ENCODE measurements around the gene INIP.
A peak's percentile ranks its signal among the peaks of the same experiment; 100 is the strongest.

GRCh38 chr9:112747094-112747493 is 29.2 kb upstream of the INIP start:
- no peak for TF ChIP-seq ZNF121 (CRISPR knock-in tag; IDR thresholded peaks at IDR 0.05)
- TF ChIP-seq NBN (conservative IDR thresholded peaks at IDR 0.05), result no peak
- TF ChIP-seq GABPA (IDR thresholded peaks at IDR 0.05; ENCODE audit: low read depth, low read length), result no peak
- TF ChIP-seq GABPA (CRISPR knock-in tag; IDR thresholded peaks at IDR 0.05; ENCODE audit: low read depth), result no peak
- TF ChIP-seq ESRRA (CRISPR knock-in tag; IDR thresholded peaks at IDR 0.05; ENCODE audit: low read depth), result no peak
- no peak for TF ChIP-seq HCFC1 (IDR thresholded peaks at IDR 0.05; ENCODE audit: low read depth, low read length)
- TF ChIP-seq HES4 (CRISPR knock-in tag; IDR thresholded peaks at IDR 0.05; ENCODE audit: borderline replicate concordance), result no peak
- TF ChIP-seq ZNF557 (CRISPR knock-in tag; IDR thresholded peaks at IDR 0.05), result no peak
- TF ChIP-seq MAX (IDR thresholded peaks at IDR 0.05), result peak; percentile 66
- TF ChIP-seq, protein P1, sequence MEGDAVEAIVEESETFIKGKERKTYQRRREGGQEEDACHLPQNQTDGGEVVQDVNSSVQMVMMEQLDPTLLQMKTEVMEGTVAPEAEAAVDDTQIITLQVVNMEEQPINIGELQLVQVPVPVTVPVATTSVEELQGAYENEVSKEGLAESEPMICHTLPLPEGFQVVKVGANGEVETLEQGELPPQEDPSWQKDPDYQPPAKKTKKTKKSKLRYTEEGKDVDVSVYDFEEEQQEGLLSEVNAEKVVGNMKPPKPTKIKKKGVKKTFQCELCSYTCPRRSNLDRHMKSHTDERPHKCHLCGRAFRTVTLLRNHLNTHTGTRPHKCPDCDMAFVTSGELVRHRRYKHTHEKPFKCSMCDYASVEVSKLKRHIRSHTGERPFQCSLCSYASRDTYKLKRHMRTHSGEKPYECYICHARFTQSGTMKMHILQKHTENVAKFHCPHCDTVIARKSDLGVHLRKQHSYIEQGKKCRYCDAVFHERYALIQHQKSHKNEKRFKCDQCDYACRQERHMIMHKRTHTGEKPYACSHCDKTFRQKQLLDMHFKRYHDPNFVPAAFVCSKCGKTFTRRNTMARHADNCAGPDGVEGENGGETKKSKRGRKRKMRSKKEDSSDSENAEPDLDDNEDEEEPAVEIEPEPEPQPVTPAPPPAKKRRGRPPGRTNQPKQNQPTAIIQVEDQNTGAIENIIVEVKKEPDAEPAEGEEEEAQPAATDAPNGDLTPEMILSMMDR (CRISPR knock-in tag; IDR thresholded peaks at IDR 0.05), result no peak
- TF ChIP-seq BCLAF1 (IDR thresholded peaks at IDR 0.05), result no peak
- TF ChIP-seq POLR2A (IDR thresholded peaks at IDR 0.05; ENCODE audit: insufficient read depth in 1 of 2, low read depth in 2 of 2, low read length in 2 of 2), result no peak
- TF ChIP-seq FOXA3 (CRISPR knock-in tag; IDR thresholded peaks at IDR 0.05), result 0 out of 2 replicates have a peak, but pooled peaks have one; percentile 17
- 0 out of 2 replicates have a peak, but pooled peaks have one; percentile 31 for TF ChIP-seq UBTF (CRISPR knock-in tag; IDR thresholded peaks at IDR 0.05)
- TF ChIP-seq HHEX (CRISPR knock-in tag; IDR thresholded peaks at IDR 0.05), result no peak
